Left ventricle myocardium inferior (tissue), 1 donor: ENCODE measurements around the gene TBC1D21. TPM values are rescaled to one million over a fixed set of nuclear protein-coding genes. Genes with fewer than 3 reads are reported as not detected.

Source experiments
- DNase-seq: peaks from one replicate; pipeline ENCODE4 v3.0.0-alpha.2; 2020
- H3K27ac ChIP-seq: fragments of 200-600 bp; replicated peaks from 2 replicates; pipeline ENCODE4 v1.8.0; 2021
- H3K27me3 ChIP-seq: fragments of 200-600 bp; 2 replicates; pipeline ENCODE4 v1.8.0; 2021; ENCODE audit warnings: low read depth
- H3K36me3 ChIP-seq: fragments of 200-600 bp; 2 replicates; pipeline ENCODE4 v1.8.0; 2021
- H3K4me1 ChIP-seq: fragments of 200-600 bp; 2 replicates; pipeline ENCODE4 v1.8.0; 2021
- H3K4me3 ChIP-seq: fragments of 200-600 bp; 2 replicates; pipeline ENCODE4 v1.8.0; 2021; ENCODE audit warnings: mild to moderate bottlenecking, moderate library complexity
- H3K9me3 ChIP-seq: fragments of 200-600 bp; replicated peaks from 2 replicates; pipeline ENCODE4 v1.8.0; 2021
- CTCF ChIP-seq: fragments of 200-600 bp; IDR thresholded peaks from 2 replicates; pipeline ENCODE4 v1.8.0; 2021; ENCODE audit warnings: antibody characterized with exemption, mild to moderate bottlenecking, borderline replicate concordance
- intact Hi-C: fragments of 100-400 bp; cut with micrococcal nuclease; formaldehyde crosslinking; loops from one replicate; pipeline ENCODE4 v1.11.0; 2022
- total RNA-seq: library from RNA; stranded (reverse); fragmentation: NEBNext Ultra II Directional; extraction: Animal tissue kit (Norgen Biotek cat#: 25700); gene quantifications from one replicate; pipeline ENCODE4 v1.2.1, GENCODE V29; 2021
- donor health status: DM: no; HTN: yes; CAD: no; lungs with severe emphysema.

TBC1D21 gene
- total RNA-seq, 1 donor from 2014 or later, result not detected

GRCh38 chr15:73885954-73886700 lies 12.8 kb downstream of the TBC1D21 start:
- H3K9me3 ChIP-seq, result no peaks in the 10 kb centered on the region
- H3K27me3 ChIP-seq, result peaks cover 30% of the 10 kb centered on the region
- no peaks in the 10 kb centered on the region for H3K36me3 ChIP-seq
- H3K4me1 ChIP-seq, result no peaks in the 10 kb centered on the region
- H3K4me3 ChIP-seq, result no peak overlapping the region
- intact Hi-C loops, result no loop called here
- no peak for TF ChIP-seq CTCF
- DNase-seq, result no peak
- no peak overlapping the region for H3K27ac ChIP-seq

GRCh38 chr15:73886717-73887345 lies 13.5 kb downstream of the TBC1D21 start:
- no peak for DNase-seq
- Histone ChIP-seq H3K9me3 (peaks cover 1% of the 10 kb centered on the region), H3K4me1 (no peaks in the 10 kb centered on the region), H3K36me3 (no peaks in the 10 kb centered on the region), H3K4me3 (no peak overlapping the region), H3K27me3 (peaks cover 32% of the 10 kb centered on the region), H3K27ac (no peak overlapping the region)
- no peak for TF ChIP-seq CTCF
- intact Hi-C loops, result no loop called here

- intact Hi-C loops, result no loop called here
- TF ChIP-seq CTCF, result no peak
- Histone ChIP-seq H3K27me3 (peaks cover 25% of the 10 kb centered on the region), H3K4me1 (no peaks in the 10 kb centered on the region), H3K9me3 (peaks cover 7% of the 10 kb centered on the region), H3K36me3 (no peaks in the 10 kb centered on the region), H3K4me3 (no peak overlapping the region), H3K27ac (no peak overlapping the region)
- no peak for DNase-seq
These were observed 14.1 kb downstream of the TBC1D21 start for GRCh38 chr15:73887481-73887880.

GRCh38 chr15:73888224-73889041 lies 15.1 kb downstream of the TBC1D21 start:
- peaks cover 16% of the 10 kb centered on the region for H3K27me3 ChIP-seq
- no peak overlapping the region for H3K4me3 ChIP-seq
- H3K27ac ChIP-seq, result no peak overlapping the region
- H3K36me3 ChIP-seq, result no peaks in the 10 kb centered on the region
- TF ChIP-seq CTCF, result no peak
- intact Hi-C loops, result no loop called here
- peaks cover 7% of the 10 kb centered on the region for H3K9me3 ChIP-seq
- H3K4me1 ChIP-seq, result no peaks in the 10 kb centered on the region
- DNase-seq, result no peak

- TF ChIP-seq CTCF, result no peak
These were observed 15.8 kb downstream of the TBC1D21 start for GRCh38 chr15:73889053-73889761.

More at GRCh38 chr15:73889053-73889761, 15.8 kb downstream of the TBC1D21 start:
- Histone ChIP-seq H3K36me3 (no peaks in the 10 kb centered on the region), H3K9me3 (peaks cover 7% of the 10 kb centered on the region), H3K27ac (no peak overlapping the region), H3K27me3 (peaks cover 9% of the 10 kb centered on the region), H3K4me3 (no peak overlapping the region), H3K4me1 (no peaks in the 10 kb centered on the region)
- DNase-seq, result no peak
- intact Hi-C loops, result no loop called here
